ENCODE measurements around the gene NTSR1.

NTSR1 gene

DNA sequence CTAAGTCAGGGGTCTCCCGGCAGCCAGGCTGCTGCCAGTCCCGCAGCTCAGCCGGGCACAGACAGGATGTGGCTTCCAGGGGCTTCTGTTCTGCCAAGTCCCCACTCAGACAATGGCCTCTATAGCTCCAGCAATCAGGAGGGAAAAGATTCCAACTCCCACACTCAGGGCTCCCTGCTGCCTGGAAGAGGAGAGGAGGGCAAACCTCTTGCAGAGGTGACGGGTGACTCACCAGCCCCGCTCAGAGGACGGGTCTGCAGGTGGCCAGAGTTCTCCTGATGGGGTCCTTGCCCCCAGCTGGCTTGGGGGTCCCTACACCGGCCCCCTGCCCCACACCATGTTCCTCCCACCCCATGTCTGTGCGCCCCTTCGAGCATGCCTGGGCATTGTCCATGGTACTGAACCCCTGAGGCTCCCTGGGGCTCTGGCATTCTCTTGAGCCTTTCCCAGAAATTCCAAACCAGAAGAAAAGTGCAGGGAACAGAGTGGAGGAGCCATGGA, 32.6 kb downstream of the NTSR1 start:
- DNase-seq: no peak

DNA sequence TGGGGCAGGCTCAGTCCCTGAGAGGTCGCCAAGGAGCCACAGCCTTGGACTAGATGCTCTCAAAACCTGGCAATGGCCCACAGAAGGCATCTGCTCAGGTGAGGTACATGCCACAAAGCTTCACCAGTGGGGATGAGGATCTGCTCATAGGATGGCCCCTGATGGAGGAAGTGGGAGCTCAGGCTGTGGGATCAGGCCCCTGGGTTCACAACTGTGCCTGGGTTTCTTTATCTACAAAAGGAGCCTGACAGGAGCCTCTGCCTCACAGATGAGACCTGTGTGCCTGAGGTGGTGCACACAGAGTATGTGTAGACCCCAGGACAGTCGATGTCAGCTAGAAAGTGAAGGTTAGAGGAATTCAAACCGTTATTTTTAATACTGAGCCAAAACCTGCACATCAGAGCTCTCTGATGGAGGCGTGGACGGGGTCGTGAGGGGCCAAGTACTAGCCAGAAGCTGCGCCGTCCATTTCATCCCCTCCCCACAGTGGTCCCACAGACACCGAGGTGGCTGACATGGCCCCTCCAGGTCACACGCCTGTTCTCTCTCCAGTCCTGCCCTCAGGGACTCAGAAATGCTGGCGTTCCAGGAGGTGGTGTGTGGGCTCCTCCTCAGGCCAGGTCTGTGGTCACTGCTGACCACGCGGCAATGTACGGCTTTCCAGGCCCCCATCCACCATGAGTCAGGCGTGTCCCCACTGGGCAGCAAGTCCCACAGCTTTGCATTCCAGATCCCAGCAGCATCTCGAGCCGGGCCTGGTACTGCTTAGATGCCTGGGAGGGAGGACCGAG, 33.3 kb downstream of the NTSR1 start:
- DNase-seq: no peak

DNA sequence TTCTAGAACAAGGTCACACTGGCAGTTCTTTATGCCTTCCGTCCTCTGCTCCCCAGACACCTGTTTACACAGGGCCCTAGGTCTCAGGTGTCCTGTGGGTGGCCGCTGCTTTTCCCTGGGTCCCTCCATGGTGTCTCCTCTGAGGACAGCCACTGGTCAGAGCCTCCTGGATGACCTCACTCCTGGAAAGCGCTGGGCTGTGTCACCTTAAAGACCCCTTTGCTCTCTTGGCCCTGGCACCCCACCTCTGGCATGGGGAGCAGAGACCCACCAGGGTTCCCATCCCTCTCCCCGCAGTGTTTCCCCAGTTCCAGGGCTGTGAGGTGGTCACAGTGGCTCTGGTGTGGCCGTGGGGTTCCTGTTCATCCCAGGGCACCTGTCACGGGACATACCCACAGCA, 33.9 kb downstream of the NTSR1 start:
- DNase-seq: no peak

DNA sequence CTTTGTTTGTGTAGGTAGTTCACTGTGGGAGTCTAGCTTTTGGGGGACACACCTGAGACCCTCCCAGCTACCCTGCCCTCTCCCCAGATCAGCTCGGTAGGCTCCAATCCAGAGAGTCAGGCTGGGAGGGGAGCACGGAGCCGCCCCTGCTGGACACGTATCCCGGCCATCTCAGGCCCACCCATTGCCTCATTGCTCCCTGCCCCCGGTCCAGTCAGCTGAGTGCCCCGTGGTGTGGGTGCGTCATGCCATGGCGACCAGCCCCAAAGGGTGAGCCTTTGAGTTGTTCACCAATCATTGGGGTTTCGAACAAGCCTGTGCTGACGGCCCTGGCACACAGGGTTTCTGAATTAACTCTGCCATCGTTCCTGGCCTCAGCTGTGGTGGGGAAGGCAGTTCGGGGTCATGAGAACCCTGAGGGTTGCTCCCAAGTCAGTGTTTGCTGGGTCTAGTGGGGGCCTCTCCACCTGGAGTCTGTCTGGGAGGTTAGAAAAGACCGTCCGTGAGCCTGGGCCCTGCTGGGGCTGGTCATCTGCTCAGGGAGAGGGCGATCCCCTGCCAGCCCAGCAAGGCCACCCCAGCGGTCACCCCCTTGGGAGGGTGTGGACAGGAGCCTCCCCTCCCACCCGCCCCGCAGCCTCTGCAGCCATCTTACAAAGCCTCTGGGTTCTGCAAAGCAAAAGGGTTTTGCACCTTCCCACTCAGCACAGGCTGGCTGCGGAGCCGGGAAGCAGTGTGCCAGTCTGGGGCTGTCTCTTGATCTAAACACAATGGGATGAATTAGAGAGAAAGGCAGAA, 34.5 kb downstream of the NTSR1 start:
- no peak for DNase-seq

DNA sequence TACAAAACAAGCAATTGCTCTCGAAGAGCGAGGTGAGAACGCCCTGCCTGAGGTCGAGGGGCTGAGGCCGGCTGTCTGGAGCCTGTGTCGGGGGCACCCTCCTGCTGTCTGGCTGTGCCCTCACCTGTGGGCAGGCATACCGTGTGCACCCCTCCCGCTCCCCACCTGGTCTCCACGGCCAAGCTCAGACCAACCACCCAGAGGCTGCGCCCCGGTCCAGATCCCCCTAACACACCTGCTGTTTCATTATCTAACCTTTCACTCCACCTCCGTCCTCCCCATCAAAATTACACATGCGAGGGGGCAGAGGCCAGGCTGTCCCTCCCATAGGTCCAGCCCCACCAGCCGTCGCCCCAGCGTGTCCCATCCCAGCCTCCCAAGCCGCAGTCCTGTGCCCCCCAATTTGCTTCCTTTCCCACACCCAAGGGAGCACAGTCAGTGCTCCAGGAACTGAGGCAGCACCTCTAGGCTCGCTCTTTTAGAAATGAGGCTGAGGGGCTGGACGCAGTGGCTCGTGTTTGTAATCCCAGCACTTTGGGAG, 35.2 kb downstream of the NTSR1 start:
- no peak for DNase-seq

DNA sequence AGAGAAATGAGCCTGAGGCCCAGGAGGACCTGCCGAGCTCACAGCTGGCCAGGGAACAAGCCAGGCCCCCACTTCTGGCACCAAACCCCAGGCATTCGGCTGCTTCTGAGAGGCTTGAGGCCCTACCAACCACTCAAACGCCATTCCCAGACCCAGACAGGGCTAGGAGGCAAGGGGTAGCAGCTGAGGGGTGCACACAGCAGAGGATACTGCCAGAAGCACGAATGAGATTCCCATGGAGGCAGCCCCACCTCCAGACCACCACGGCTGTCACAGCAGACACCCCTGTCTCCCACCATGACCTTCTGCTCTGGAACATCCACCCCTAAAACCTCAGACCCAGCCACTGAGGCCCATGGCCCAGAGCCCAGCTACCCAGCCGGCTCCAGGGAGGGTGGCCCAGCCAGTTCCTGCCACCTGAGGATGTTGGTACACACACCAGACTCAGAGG, 36.1 kb downstream of the NTSR1 start:
- no peak for DNase-seq

DNA sequence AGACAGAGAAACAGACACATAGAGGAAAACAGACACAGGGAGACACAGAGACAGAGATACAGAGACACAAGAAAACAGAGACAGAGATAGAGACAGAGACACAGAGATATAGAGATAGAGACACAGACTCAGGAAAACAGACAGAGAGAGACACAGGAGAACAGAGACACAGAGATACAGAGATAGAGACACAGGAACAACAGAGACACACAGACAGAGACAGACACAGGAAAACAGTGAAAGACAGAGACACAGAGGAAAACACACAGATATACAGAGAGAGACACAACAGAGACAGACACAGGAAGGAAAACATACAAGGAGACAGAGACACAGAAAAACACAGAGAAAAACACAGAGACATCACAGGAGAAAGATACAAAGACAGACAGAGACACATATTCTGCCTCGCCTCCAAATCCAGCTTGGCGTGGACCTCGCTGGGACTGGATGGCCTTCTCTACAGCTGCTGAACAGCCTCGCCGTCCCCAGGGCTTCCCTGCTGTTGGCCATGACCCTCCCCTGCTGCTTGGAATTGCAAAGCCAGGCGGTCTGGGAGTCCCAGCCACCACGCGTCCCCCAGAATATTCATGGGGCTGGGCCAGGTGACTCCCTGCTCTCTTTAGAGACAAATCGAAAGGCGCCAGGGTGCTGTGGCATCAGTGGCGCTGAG, 36.8 kb downstream of the NTSR1 start:
- DNase-seq: no peak

DNA sequence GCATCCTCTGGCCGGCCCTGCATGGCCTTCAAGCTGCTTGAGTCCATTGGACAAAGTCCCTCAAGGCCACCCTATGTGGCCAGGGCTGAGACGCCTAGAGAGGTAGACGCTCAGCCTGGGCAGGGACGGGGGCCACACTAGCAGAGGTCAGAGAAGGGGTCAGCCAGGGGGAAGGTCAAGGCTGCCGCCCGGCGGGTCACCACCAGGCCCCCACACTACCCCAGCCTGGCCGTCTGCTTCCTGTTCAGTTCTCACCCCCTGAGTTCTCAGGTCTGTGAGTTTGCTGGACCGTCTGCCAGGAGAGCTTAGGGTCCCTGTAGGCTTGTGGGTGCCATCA, 37.3 kb downstream of the NTSR1 start:
- DNase-seq: no peak

DNA sequence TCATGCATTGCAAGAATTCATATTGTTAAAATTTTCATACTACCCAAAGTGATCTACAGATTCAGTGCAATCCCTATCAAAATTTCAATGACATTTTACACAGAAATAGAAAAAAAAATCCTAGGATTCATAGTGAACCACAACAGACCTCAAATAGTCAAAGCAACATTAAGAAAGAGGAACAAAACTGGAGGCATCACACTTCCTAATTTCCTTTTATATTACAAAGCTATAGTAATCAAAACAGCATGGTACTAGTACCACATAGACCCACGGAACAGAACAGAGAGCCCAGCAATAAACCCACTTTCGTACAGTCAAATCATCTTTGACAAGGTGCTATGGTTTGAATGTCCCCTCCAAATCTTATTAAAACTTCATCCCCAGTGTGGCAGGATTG, 39.7 kb downstream of the NTSR1 start:
- DNase-seq: no peak

DNA sequence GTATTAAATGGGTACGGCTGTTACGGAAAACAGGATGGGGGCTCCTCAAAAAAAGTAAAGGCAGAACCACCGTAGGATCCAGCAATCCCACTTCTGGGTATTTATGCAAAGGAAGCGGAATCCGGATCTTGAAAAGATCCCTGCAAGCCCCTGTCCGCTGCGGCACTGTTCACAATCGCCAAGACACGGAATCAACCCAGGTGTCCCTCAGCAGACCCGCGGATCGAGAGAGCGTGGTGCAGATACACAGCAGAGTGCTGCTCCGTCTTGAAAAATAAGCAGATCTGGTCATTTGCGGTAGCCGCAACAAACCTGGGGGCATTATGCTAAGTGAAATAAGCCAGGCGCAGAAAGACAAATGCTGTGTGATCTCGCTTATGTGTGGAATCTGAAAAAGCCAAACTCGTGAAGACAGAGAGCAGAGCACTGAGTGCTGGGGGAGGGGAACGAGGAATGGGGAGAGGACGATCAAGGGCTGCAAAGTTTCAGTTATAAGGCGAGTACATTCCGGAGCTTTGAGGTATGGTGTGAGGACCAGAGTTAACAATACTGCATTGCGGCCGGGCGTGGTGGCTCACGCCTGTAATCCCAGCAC, 41.3 kb downstream of the NTSR1 start:
- DNase-seq: no peak

DNA sequence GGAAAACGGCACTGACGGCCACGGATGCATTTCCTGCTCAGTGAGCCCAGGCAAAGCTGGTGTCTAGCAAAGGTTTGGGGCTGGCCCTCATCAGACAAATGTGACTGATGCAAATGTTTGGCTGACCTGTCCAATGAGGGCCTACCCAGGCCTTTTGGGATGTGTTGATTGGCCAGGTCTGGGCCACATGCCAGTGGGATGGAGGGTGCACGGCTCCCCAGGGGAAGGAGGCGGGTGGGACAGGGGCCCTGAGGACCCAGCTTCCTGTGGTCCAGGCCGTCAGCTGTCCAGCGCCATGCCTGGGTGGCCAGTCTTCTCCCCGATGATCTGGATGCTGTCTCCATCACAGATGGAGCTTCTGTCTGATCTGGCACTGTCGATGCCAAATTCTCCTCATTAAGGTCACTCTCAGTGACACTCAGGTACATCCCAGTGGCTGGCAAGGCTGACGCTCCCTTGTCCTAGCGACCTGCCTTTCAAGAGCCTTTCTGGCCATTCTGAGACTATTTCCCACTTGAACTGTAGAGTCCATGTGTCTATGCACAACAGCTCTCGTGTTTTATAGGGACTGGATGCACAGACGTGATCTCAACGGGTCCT, 43.0 kb downstream of the NTSR1 start:
- DNase-seq: no peak

DNA sequence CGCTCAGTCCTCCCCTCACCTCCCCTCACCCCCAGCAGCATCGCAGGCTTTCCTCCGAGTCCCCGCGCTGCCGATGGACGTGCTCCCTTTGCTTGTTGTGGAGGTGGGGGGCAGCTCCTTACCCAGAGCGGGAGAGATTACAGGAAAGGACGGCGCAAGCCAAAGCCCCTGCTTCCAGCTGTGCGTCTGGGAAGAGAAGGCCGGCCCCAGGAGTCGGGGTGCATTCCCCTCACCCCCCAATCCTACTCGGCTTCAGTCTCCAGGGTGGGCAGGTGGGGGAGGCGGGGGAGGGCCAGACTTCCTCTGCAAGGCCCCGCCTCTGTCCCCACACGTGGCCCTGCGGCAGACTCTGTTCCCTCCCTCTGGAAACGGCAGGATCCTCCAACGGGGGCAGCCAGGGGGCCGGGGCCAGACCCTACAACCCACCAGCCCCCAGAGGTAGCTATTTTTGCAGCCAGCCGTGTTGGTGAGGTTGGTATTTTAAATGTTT, 43.6 kb downstream of the NTSR1 start:
- DNase-seq: no peak

DNA sequence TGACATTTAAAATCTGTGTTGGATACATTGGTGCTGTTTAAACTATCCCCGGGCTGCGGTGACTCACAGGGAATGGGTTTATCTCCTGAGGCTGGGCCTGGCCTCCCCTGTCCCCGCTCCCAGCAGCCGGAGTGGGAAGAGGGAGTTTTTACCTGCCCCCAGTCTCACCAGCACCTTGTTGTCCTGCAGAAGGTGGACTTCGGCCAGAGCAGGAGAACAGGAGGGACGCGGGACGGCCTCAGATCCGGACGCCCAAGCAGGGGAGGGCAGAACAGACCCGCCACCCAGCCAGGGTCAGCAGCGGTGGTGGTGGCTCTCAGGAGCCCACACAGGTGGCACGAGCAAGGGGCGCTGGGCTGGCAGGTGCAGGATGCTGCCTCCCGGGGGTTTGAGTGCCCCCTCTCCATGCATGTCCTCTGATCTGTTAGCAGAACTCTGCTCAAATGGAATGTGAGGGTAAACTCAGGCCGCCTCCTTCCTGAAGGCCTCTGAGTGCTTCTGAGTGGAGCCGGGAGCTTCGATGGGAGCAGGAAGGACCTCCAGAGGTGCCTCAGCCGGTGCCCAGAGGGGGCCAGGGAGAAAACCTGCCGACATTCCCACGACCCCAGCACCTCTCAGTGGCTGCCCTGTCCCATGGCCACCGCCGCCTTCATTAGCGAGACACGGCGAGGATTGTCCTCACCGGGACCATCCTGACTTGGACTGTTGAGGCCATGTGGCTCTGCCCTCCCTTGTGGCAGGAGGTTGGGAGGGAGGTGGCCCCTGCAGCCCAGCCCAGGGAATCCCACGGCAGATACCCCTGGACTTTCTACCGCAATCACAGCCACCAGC, 44.2 kb downstream of the NTSR1 start:
- DNase-seq: no peak

DNA sequence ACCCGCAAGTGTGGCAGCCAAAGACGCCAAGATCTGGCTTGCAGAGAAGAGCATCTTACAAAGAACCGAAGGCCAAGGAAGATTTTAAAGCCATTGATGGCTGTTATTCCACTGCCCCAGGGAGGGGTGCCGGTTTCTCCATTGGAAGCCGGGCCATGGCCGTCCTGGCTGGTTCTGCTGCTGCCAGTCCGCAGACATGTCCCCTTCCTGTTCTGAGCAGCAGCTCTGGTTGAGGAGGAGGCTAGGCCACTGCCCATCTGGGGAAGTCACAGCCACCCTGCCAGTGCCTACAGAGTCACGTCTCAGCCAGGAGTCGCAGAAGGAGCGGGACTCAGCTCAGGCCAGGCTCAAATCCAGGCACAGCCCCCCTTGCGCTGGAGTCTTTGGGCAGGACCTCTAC, 45.0 kb downstream of the NTSR1 start:
- DNase-seq: no peak

DNA sequence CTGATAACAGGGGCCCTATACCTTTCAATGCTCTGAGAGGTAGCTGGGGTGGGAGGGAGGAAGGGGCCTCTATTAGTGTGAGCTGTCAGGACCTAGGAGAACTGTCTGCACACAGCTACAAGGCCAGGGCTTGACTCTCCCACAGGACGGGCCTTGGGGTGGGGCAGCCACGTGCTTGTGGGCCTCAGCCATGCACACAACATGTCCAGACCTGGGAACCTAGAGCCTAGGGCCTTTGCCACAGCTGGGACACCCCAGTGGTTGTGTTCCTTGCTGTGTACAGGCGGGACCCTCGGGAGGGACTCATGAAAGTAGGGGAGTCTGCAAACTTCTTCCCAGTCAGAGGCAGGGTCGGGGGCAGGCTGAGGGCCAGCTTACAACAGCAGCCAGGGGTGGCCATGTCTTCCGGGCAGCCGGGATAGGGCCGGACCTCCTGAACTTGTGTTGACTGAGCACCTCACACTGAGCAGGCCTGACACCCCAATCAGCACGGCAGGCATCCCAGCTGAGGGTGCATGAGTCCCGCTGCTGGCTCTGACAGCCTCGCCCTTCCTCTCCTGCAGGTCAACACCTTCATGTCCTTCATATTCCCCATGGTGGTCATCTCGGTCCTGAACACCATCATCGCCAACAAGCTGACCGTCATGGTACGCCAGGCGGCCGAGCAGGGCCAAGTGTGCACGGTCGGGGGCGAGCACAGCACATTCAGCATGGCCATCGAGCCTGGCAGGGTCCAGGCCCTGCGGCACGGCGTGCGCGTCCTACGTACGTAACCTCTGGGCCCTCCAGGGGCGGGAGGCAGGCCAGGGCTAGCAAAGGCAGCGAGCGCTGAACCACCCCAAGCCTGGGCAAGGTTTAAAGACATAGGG, 45.7 kb downstream of the NTSR1 start:
- no peak for DNase-seq

DNA sequence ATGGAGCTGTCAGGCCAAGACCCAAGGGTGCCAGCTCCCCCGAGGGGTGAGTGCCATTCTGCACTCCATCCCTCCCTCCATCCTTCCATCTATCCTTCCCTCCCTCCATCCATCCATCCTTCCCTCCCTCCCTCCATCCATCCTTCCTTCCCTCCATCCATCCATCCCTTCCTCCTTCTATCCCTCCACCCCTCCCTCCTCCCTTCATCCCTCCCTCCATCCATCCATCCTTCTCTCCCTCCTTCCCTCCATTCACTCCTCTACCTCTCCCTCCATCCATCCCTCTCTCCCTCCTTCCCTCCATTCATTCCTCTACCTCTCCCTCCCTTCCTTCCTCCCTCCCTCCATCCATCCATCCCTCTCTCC, 46.3 kb downstream of the NTSR1 start:
- no peak for DNase-seq

DNA sequence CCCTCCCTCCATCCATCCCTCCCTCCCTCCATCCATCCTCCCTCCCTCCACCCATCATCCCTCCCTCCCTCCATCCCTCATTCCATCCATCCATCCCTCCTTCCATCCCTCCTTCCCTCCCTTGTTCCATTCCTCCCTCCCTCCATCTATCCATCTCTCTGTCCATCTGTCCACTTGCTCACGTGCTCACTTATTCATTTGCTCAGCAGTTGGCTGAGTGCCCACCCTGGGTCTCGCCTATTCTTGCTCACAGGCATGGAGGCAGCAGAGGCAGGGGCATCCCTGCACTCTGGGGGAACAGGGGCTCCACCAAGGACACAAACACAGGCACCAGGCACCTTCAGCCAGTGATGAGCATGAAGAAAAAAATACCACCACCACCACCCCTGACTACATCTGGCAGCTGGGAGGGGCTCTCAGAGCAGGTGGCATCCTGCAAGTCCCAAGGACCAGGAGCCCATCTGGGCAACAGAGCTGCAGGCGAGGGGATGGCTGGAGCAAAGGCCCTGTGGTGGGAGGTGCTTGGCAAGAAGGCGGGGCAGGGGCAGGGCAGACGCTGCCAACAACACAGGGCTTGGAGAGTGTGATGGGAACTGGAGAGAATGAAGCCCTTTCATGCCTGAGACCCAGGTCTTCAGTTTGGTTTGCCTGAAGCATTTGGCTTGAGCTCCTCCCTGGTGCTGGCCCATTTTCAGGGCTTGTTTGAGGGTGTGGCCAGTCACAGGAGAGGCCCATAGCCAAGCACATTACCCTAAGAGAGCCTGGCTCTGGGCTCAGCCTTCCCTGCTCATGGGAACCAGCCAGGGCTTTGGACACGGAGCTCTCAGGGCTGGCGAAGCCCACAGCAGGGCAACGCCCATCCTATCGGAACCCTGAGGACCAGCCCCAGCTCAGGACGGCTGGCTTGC, 47.4 kb downstream of the NTSR1 start:
- no peak for DNase-seq

DNA sequence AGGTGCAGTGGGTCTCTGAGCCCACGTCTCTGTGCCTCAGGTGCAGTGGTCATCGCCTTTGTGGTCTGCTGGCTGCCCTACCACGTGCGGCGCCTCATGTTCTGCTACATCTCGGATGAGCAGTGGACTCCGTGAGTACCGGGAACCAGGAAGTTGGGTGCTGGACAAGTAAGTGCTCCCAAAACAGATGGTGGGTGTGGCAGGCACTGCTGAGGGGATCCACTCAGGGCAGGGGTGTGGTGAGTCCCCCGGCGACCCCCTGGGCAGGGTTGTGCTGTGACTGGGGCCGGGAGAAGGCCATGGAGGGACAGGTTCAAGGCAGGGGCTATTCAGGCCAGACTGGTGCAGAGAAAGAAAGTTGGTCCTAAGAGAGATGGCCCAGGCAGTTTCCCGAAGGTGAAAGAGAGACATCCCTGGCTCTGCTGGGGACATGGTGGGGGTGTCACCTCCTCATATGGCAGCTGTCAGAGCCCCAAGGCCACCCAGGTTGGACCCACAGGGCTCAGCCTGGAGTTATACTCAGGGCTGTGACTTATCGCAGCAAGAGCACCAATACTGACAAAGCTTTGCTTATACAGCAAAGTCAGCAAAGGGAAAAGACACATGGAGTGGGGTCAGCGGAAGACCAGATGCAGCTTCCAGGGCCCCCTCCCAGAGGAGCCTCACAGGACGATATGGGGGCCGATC, 49.7 kb downstream of the NTSR1 start:
- DNase-seq: no peak

DNA sequence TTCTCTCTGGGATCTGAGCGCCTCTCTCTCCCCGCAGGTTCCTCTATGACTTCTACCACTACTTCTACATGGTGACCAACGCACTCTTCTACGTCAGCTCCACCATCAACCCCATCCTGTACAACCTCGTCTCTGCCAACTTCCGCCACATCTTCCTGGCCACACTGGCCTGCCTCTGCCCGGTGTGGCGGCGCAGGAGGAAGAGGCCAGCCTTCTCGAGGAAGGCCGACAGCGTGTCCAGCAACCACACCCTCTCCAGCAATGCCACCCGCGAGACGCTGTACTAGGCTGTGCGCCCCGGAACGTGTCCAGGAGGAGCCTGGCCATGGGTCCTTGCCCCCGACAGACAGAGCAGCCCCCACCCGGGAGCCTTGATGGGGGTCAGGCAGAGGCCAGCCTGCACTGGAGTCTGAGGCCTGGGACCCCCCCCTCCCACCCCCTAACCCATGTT, 51.4 kb downstream of the NTSR1 start:
- DNase-seq: no peak

Measured in activated CD4-positive, alpha-beta T cell treated with anti-CD3 and anti-CD28 coated beads, Interleukin-2, amount 50 U/mL, for 1 hour (primary cell).